Mesenchymal stem cell (in vitro differentiated cells and primary cell): ENCODE data around the gene BTNL2.
"Not testable (repeated sequence)": the region's sequence is repeated elsewhere in the genome, so short reads cannot be mapped to it uniquely, and the experiment has no call there.

Source experiments
- DNase-seq: peaks from one replicate; pipeline ENCODE4 v3.0.0-alpha.2; 2013
- H2AFZ ChIP-seq: one replicate; pipeline ENCODE4 v1.6.1; 2013; ENCODE audit warnings: low read depth, mild to moderate bottlenecking, control low read depth, inconsistent platforms, low read length, moderate library complexity
- H2AK5ac ChIP-seq: 2 replicates; pipeline ENCODE4 v1.6.1; 2013; ENCODE audit warnings: low read length, moderate library complexity, mild to moderate bottlenecking, inconsistent platforms; ENCODE audit not compliant: severe bottlenecking
- H2BK120ac ChIP-seq: one replicate; pipeline ENCODE4 v1.6.1; 2013; ENCODE audit warnings: low read depth, mild to moderate bottlenecking, inconsistent platforms, low read length, moderate library complexity
- H2BK12ac ChIP-seq, 2 experiments: one replicate each; pipeline ENCODE4 v1.6.1; 2013; ENCODE audit warnings: inconsistent platforms in 2 of 2, low read length in 2 of 2, mild to moderate bottlenecking in 2 of 2, moderate library complexity in 2 of 2, control low read depth in 1 of 2
- H2BK15ac ChIP-seq: one replicate; pipeline ENCODE4 v1.6.1; 2013; ENCODE audit warnings: mild to moderate bottlenecking, low read depth, inconsistent platforms; ENCODE audit not compliant: poor library complexity, severe bottlenecking
- H2BK5ac ChIP-seq: 2 replicates; pipeline ENCODE4 v1.6.1; 2013; ENCODE audit warnings: low read depth, mild to moderate bottlenecking, low read length, control low read depth, inconsistent platforms; ENCODE audit not compliant: poor library complexity, severe bottlenecking
- H3K14ac ChIP-seq, 2 experiments: one replicate each; pipeline ENCODE4 v1.6.1; 2013; ENCODE audit warnings: inconsistent platforms in 2 of 2, low read length in 2 of 2, control low read depth in 1 of 2, mild to moderate bottlenecking in 1 of 2, moderate library complexity in 1 of 2
- H3K18ac ChIP-seq, 2 experiments: one replicate each; pipeline ENCODE4 v1.6.1; 2013; ENCODE audit warnings: inconsistent platforms in 2 of 2, low read length in 2 of 2, control low read depth in 1 of 2, low read depth in 1 of 2, mild to moderate bottlenecking in 1 of 2
- H3K23ac ChIP-seq, 2 experiments: one replicate each; pipeline ENCODE4 v1.6.1; 2013; ENCODE audit warnings: inconsistent platforms in 2 of 2, low read length in 2 of 2, mild to moderate bottlenecking in 2 of 2, moderate library complexity in 2 of 2, control low read depth in 1 of 2
- H3K27ac ChIP-seq: 2 replicates; pipeline ENCODE4 v1.5.1; 2013; ENCODE audit warnings: mild to moderate bottlenecking, moderate library complexity, low read length, control low read depth, inconsistent platforms; ENCODE audit not compliant: poor library complexity, severe bottlenecking
- H3K27me3 ChIP-seq, 2 experiments: 2 replicates each; pipeline versions ENCODE4 v1.6.1 to v1.7.0; 2013; ENCODE audit warnings: low read length in 2 of 2, mild to moderate bottlenecking in 2 of 2, moderate library complexity in 2 of 2, control low read depth in 1 of 2, inconsistent platforms in 1 of 2; ENCODE audit not compliant: control insufficient read depth in 1 of 2, insufficient read depth in 1 of 2
- H3K36me3 ChIP-seq, 2 experiments: 2 replicates each; pipeline versions ENCODE4 v1.6.1 to v1.7.0; 2013; ENCODE audit warnings: low read length in 2 of 2, control low read depth in 1 of 2, inconsistent platforms in 1 of 2, low read depth in 1 of 2, mild to moderate bottlenecking in 1 of 2; ENCODE audit not compliant: insufficient read depth in 2 of 2, control insufficient read depth in 1 of 2
- H3K4ac ChIP-seq, 2 experiments: one replicate each; pipeline ENCODE4 v1.6.1; 2013; ENCODE audit warnings: inconsistent platforms in 2 of 2, low read length in 2 of 2, mild to moderate bottlenecking in 2 of 2, moderate library complexity in 2 of 2, control low read depth in 1 of 2, low read depth in 1 of 2
- H3K4me1 ChIP-seq: 2 replicates; pipeline ENCODE4 v1.6.1; 2013; ENCODE audit warnings: low read depth, low read length, control low read depth; ENCODE audit not compliant: control insufficient read depth, insufficient read depth
- H3K4me2 ChIP-seq: 2 replicates; pipeline ENCODE4 v1.6.1; 2013; ENCODE audit warnings: low read length, mild to moderate bottlenecking, inconsistent platforms; ENCODE audit not compliant: poor library complexity, severe bottlenecking
- H3K4me3 ChIP-seq, 2 experiments: 2 replicates each; pipeline versions ENCODE4 v1.5.1 to v1.7.0; 2013; ENCODE audit warnings: low read length in 2 of 2, mild to moderate bottlenecking in 2 of 2, control low read depth in 1 of 2, low read depth in 1 of 2; ENCODE audit not compliant: insufficient read depth in 1 of 2
- H3K79me1 ChIP-seq: replicated peaks from 2 replicates; pipeline ENCODE4 v1.6.1; 2013; ENCODE audit warnings: mild to moderate bottlenecking, control low read depth, low read length, inconsistent platforms; ENCODE audit not compliant: poor library complexity, severe bottlenecking
- H3K9ac ChIP-seq: 2 replicates; pipeline ENCODE4 v1.7.0; 2013; ENCODE audit warnings: mild to moderate bottlenecking, low read length, moderate library complexity
- H3K9me3 ChIP-seq: 2 replicates; pipeline ENCODE4 v1.7.0; 2013; ENCODE audit warnings: mild to moderate bottlenecking, low read length; ENCODE audit not compliant: control insufficient read depth
- H4K8ac ChIP-seq: one replicate; pipeline ENCODE4 v1.6.1; 2013; ENCODE audit warnings: inconsistent platforms, mild to moderate bottlenecking, low read length, moderate library complexity
- H4K91ac ChIP-seq: one replicate; pipeline ENCODE4 v1.6.1; 2013; ENCODE audit warnings: mild to moderate bottlenecking, low read length, inconsistent platforms
- WGBS: methylation state at CpG from one replicate; pipeline ENCODE4 v1.1.7; 2013; ENCODE audit warnings: mixed read lengths; 5-methylcytosine and 5-hydroxymethylcytosine counted together

Gene BTNL2

DNA sequence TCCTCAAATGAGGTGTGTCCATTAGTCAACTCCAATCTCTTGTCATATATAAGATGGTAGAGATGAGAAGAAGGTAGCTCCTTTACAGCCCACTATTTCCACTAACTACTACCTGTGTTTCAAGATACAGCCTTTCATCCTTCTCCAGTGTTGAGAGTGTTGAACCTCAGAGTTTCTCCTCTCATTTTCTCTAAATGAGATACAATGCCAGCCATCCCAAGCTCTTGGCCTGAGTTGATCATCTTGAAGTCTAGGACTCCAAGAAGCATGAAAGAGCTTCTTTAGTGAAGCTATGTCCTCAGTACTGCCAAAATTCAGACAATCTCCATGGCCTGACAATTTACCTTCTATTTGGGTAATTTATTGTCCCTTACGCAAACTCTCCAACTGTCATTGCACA is 32.2 kb upstream of the BTNL2 start:
- Histone ChIP-seq H3K9me3 (no peaks in the 10 kb centered on the region), H3K79me1 (no peaks in the 10 kb centered on the region), H3K23ac (no peak overlapping the region), H2BK12ac (no peak overlapping the region), H3K27ac (no peak overlapping the region), H2BK120ac (no peak overlapping the region), H2AFZ (no peak overlapping the region), H3K4me1 (no peaks in the 10 kb centered on the region), H3K36me3 (peaks cover 0 to 13% of the 10 kb centered on the region in 2 experiments), H2BK15ac (no peak overlapping the region), H3K27me3 (peaks cover 18 to 32% of the 10 kb centered on the region in 2 experiments), H2AK5ac (no peak overlapping the region), H4K8ac (no peak overlapping the region), H2BK5ac (no peak overlapping the region), H3K4me3 (no peak overlapping the region), H4K91ac (no peak overlapping the region), H3K14ac (no peak overlapping the region), H3K9ac (no peak overlapping the region), H3K18ac (no peak overlapping the region), H3K4me2 (no peak overlapping the region), H3K4ac (no peak overlapping the region)
- DNase-seq, result no peak
- WGBS, result 100% methylated on average over 1 of the region's 1 CpG

DNA sequence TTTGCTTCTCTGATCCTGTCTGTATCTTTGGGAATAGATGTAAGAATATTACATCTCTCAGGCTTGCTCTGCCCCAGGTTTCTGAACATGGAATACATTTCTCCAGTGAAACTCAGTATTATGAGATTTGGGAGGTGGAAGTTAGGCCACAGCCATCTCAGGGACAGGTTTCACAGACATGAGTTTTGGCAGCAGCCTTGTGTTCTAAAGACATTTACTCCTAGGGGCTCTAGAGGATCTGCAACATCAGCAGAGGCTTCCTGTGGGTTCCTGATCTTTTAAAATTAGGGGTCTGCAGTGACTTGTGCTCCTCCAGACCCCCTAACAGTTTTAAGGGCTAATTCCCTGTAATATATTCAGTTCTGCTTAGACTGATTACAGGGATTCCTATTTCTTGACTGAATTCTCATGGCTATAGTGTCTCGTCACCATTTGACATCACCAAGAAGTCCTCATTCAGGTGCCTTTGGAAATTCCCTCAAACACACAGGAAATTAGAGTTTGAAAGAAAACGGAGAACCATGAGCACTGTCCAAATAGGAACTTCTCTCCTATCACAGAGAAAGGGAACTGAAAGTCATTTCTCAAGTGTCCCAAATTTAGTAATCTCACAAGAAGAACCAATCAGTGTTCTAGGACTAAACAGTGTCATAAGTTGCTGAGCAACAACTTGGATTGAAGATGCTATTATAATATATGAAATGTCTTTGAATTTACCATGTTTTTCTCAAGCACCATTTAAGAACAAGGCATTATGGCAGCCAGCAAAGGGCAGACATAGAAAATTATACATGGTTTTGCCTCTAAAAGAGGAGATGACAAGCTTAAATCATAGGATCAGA is 30.2 kb upstream of the BTNL2 start:
- Histone ChIP-seq H3K23ac (no peak overlapping the region), H3K9ac (peak overlapping the region; percentile 18), H3K4me3 (no peak overlapping the region), H3K9me3 (no peaks in the 10 kb centered on the region), H4K8ac (no peak overlapping the region), H3K4ac (no peak overlapping the region), H2AFZ (no peak overlapping the region), H3K79me1 (no peaks in the 10 kb centered on the region), H3K18ac (no peak overlapping the region), H4K91ac (no peak overlapping the region), H3K4me1 (no peaks in the 10 kb centered on the region), H2AK5ac (no peak overlapping the region), H2BK120ac (no peak overlapping the region), H2BK15ac (no peak overlapping the region), H3K14ac (no peak overlapping the region), H3K36me3 (no peaks in the 10 kb centered on the region), H3K27ac (no peak overlapping the region), H2BK5ac (no peak overlapping the region), H3K27me3 (peaks cover 17 to 25% of the 10 kb centered on the region in 2 experiments), H2BK12ac (no peak overlapping the region), H3K4me2 (no peak overlapping the region)
- peak; percentile 12 for DNase-seq
- WGBS, result 91% methylated on average over 2 of the region's 2 CpGs

DNA sequence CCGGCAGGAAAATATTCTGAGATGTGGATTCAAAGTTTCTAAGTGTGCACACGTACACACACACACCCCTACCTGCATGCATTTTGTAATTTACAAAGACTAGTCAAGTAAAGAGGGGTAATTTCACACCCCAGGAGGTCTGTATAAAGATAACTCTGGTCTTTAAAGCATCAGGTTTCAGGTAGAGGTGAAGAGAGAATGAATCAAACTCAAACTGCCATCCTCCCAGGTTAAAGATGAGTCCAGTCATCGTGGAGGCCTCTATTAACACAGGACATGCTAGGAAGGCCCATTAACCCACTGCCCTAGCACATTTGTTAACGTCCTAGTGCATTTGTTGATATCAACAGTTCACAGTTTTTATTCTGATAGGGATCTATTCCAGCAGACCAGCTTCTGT is 29.2 kb upstream of the BTNL2 start:
- peaks cover 20 to 25% of the 10 kb centered on the region in 2 experiments for H3K27me3 ChIP-seq
- H2BK15ac ChIP-seq, result no peak overlapping the region
- H3K36me3 ChIP-seq, result no peaks in the 10 kb centered on the region
- WGBS, result 33% methylated on average over 3 of the region's 4 CpGs
- H3K14ac ChIP-seq, result no peak overlapping the region
- no peak overlapping the region for H3K4me2 ChIP-seq
- H3K79me1 ChIP-seq, result no peaks in the 10 kb centered on the region
- no peak overlapping the region for H2BK12ac ChIP-seq
- H3K4me1 ChIP-seq, result no peaks in the 10 kb centered on the region
- no peak overlapping the region for H2AK5ac ChIP-seq
- H4K91ac ChIP-seq, result no peak overlapping the region
- no peak overlapping the region for H2BK120ac ChIP-seq
- H2AFZ ChIP-seq, result no peak overlapping the region
- no peak overlapping the region for H4K8ac ChIP-seq
- H3K18ac ChIP-seq, result no peak overlapping the region
- H3K27ac ChIP-seq, result no peak overlapping the region
- no peak overlapping the region for H3K4ac ChIP-seq
- no peak overlapping the region for H3K9ac ChIP-seq
- DNase-seq, result no peak
- no peak overlapping the region for H3K4me3 ChIP-seq
- H2BK5ac ChIP-seq, result no peak overlapping the region
- no peaks in the 10 kb centered on the region for H3K9me3 ChIP-seq
- H3K23ac ChIP-seq, result no peak overlapping the region

DNA sequence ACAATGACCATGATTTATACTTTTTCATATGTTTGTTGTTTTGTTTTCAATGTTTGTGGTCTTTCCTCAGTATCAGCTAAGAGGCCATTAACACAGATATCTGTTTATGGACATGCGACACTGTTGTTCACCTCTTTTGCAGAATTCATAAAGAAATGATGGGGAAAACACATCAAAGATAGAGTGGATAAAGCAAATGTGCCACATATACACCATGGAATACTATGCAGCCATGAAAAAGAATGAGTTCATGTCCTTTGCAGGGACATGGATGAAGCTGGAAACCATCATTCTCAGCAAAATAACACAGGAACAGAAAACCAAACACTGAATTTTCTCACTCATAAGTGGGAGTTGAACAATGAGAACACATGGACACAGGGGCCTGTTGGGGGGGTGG is 27.0 kb upstream of the BTNL2 start:
- not testable (repeated sequence) for H3K4me2 ChIP-seq, H2AFZ ChIP-seq, H3K79me1 ChIP-seq, H3K4ac ChIP-seq, H2BK5ac ChIP-seq, H2AK5ac ChIP-seq, H4K91ac ChIP-seq, H3K14ac ChIP-seq, H3K36me3 ChIP-seq, H3K27ac ChIP-seq, H3K9ac ChIP-seq, H3K23ac ChIP-seq, H4K8ac ChIP-seq, H2BK120ac ChIP-seq, H2BK15ac ChIP-seq, H2BK12ac ChIP-seq, H3K9me3 ChIP-seq, H3K4me1 ChIP-seq, H3K18ac ChIP-seq, H3K4me3 ChIP-seq, DNase-seq
- H3K27me3 ChIP-seq, result peaks cover 34 to 35% of the 10 kb centered on the region in 2 experiments
- WGBS, result no CpG with 5 or more reads among the region's 1 CpG
